Gastroesophageal sphincter (tissue), 3 donors: ENCODE results near the gene PRKG1.

ENCODE experiments used
- POLR2A ChIP-seq, 2 donors: fragments of 450-650 bp; IDR thresholded peaks; one replicate each; pipeline ENCODE4 v1.6.1; 2017; ENCODE audit warnings: antibody characterized with exemption in 2 of 2, mild to moderate bottlenecking in 2 of 2, moderate library complexity in 1 of 2
- POLR2AphosphoS5 ChIP-seq: sonication (generic); formaldehyde crosslinking; IDR thresholded peaks from one replicate; pipeline ENCODE4 v1.6.1; 2017; ENCODE audit warnings: antibody characterized with exemption
- TF ChIP-seq, protein P1 (sequence below), 4 experiments: fragments of 200-600 bp in 2 of 4; fragments of 450-650 bp in 2 of 4; sonication (generic) in 1 of 4; IDR thresholded peaks; one replicate each; pipeline ENCODE4 v1.5.1; 2017 to 2019; ENCODE audit warnings: antibody characterized with exemption in 4 of 4, mild to moderate bottlenecking in 2 of 4, moderate library complexity in 2 of 4

DNA sequence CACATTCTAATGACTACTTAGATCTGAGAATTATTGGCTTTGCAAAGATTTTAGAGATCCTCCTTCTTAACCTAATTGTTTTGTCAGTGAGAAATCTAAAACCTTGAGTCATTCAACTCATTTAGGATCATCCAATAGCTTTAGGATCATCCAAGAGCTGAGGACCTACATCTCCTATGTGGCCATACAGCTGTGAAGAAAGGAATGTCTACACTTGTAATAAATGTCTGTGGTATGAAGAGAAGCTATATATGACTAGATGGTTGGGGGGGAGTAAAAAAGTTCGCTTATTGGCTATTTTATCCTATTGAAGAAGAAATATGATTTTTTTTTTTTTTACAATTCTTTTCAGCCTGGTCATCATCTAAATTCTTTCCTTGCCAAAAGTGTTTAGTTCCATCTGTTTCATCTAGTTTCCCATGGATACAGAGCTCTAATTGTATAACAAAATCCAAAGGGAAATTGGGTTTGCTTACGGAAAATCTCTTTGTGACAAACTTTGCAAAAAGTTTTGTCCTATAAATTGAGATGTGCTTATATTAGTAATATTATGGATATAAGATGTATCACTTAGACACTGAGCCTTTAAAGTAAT lies 196.7 kb downstream of the PRKG1 start:
- TF ChIP-seq, protein P1, sequence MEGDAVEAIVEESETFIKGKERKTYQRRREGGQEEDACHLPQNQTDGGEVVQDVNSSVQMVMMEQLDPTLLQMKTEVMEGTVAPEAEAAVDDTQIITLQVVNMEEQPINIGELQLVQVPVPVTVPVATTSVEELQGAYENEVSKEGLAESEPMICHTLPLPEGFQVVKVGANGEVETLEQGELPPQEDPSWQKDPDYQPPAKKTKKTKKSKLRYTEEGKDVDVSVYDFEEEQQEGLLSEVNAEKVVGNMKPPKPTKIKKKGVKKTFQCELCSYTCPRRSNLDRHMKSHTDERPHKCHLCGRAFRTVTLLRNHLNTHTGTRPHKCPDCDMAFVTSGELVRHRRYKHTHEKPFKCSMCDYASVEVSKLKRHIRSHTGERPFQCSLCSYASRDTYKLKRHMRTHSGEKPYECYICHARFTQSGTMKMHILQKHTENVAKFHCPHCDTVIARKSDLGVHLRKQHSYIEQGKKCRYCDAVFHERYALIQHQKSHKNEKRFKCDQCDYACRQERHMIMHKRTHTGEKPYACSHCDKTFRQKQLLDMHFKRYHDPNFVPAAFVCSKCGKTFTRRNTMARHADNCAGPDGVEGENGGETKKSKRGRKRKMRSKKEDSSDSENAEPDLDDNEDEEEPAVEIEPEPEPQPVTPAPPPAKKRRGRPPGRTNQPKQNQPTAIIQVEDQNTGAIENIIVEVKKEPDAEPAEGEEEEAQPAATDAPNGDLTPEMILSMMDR (IDR thresholded peaks at IDR 0.05), result no peak
- TF ChIP-seq POLR2A (IDR thresholded peaks at IDR 0.05) (no peak), POLR2AphosphoS5 (no peak)
